GM10266 (cell line): ENCODE data around the gene ZNF736.
"Not testable (repeated sequence)": the region's sequence is repeated elsewhere in the genome, so short reads cannot be mapped to it uniquely, and the experiment has no call there.

Experiments
- DNase-seq: peaks from one replicate; pipeline ENCODE4 v3.0.0; 2012; ENCODE audit errors: extremely low spot score
- TF ChIP-seq, protein P1 (sequence below): IDR thresholded peaks from 2 replicates; pipeline ENCODE4 v1.5.1; 2012; ENCODE audit warnings: mild to moderate bottlenecking, low read depth; ENCODE audit not compliant: control insufficient read depth, insufficient read depth; ENCODE audit errors: missing control alignments

ZNF736 gene

DNA sequence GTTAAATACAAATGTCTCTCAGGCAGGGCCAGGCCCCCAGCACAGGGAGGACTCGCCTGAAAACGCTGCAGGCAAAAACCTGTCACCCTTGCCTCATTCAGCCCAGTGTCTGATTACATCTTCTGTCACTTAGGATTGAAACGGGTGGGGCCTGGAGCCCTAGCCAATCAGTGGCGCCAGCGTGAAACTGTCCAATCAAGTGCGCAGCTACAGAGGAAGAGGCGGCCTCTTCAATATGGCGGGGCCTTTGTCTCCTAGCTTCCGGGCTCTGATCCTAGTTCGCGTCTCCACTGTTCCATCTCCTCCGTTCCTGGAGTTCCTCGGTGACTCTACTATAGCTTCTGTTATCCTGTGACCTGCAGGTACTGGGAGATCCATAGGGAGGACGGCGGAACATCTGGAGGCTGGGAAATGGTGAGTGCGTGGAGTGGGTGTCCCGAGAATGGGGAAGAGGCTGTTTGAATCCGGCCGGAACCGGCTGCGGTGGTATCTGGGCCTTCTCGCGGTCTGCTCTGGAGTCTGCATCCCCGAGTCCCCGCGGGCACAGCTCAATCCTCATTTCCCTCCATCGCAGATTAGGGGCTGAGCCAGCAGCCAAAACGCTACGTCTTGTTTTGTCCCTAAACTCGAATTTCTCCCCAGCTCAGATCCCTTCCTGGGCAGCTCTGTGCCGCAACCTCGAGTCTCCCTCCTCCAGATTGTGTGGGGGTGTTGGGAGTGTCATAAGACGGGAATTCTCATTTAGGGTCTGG lies at the start of gene ZNF736:
Gene ZNF736 (plus strand): TSS at position 222 of the 752 bp plus-strand sequence. CDS start 190 bp downstream, at position 412.
- peak; percentile 87 for DNase-seq
- TF ChIP-seq, protein P1, sequence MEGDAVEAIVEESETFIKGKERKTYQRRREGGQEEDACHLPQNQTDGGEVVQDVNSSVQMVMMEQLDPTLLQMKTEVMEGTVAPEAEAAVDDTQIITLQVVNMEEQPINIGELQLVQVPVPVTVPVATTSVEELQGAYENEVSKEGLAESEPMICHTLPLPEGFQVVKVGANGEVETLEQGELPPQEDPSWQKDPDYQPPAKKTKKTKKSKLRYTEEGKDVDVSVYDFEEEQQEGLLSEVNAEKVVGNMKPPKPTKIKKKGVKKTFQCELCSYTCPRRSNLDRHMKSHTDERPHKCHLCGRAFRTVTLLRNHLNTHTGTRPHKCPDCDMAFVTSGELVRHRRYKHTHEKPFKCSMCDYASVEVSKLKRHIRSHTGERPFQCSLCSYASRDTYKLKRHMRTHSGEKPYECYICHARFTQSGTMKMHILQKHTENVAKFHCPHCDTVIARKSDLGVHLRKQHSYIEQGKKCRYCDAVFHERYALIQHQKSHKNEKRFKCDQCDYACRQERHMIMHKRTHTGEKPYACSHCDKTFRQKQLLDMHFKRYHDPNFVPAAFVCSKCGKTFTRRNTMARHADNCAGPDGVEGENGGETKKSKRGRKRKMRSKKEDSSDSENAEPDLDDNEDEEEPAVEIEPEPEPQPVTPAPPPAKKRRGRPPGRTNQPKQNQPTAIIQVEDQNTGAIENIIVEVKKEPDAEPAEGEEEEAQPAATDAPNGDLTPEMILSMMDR: no peak

DNA sequence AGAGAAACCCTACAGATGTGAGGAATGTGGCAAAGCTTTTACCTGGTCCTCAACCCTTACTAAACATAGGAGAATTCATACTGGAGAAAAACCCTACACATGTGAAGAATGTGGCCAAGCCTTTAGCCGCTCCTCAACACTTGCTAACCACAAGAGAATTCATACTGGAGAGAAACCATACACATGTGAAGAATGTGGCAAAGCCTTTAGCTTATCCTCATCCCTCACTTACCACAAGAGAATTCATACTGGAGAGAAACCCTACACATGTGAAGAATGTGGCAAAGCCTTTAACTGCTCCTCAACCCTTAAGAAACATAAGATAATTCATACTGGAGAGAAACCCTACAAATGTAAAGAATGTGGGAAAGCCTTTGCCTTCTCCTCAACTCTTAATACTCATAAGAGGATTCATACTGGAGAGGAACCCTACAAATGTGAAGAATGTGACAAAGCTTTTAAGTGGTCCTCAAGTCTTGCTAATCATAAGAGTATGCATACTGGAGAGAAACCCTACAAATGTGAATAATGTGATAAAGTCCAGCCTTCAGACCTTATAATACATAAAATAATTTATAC lies 47.3 kb upstream of the ZNF736 start:
- DNase-seq: no peak
- TF ChIP-seq, protein P1: no peak

DNA sequence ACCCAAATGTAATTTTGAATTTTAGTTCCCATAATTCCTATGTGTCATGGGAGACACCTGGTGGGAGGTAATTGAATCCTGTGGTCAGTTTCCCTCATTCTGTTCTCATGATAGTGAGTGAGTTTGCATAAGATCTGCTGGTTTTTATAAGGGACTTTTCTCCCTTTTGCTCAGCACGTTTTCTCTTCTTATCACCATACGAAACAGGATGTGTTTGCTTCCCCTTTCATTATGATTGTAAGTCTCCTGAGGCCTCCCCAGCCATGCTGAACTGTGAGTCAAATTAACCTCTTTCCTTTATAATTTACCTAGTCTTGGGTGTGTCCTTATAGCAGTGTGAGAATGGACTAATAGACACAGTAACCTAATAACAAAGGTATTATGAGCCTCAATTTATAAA lies 36.1 kb upstream of the ZNF736 start:
- DNase-seq: no peak
- TF ChIP-seq, protein P1: no peak

GRCh38 chr7:64294701-64295420 lies 18.9 kb upstream of the ZNF736 start:
- TF ChIP-seq, protein P1: no peak
- DNase-seq: no peak

- not testable (repeated sequence) for DNase-seq
Observed at GRCh38 chr7:64297418-64297817, 16.3 kb upstream of the ZNF736 start.

GRCh38 chr7:64300641-64301405 lies 12.9 kb upstream of the ZNF736 start:
- DNase-seq: no peak
- TF ChIP-seq, protein P1: no peak

DNA sequence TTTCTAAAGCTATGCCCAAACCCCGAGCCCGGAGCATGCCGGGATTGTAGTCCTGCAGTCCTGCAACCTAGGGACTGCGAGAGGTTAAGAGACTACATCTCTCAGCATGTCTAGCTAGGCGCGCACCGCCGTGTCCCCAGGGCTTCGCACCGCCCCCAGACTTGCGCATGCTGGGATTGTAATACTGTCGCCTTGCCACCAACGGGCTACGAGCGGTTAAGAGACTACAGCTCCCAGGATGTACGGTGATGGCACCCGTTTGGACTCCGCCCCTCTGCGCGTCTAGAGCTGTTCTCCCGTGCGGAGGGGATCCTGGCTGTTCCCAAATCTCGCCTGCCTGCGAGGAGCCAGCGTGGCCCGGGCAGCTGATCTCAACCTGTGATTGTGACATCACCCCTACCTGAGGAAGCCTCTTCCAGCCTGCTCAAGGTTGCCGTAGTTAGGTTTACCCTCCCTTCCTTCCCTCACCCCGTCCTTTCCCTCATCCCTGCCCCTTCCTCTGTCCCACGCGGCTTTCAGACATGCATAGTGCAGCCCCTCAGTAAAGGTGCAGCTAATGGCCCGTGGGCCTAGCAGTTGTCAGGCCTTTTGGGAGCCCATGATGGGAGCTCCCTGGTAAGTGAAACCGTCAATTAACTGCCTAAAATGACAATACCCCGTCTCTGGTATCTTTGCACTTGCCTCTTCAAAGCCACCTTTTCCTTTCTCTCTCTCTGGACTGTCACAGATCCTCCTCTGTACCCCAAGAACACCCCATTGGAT lies 6.3 kb upstream of the ZNF736 start:
- peak; percentile 72 for DNase-seq

More for the DNA sequence above, 6.3 kb upstream of the ZNF736 start:
- TF ChIP-seq, protein P1: no peak
